ENCODE data around the gene STARD3.
"Not testable (repeated sequence)": the region's sequence is repeated elsewhere in the genome, so short reads cannot be mapped to it uniquely, and the experiment has no call there.

Gene STARD3

GRCh38 chr17:39695089-39695474 lies 58.1 kb downstream of the STARD3 start:
- Histone ChIP-seq H3K4me3 (ENCODE audit: insufficient read depth, low read depth, low read length, poor library complexity, severe bottlenecking) (no peak overlapping the region), H3K27me3 (replicated peaks; ENCODE audit: control insufficient read depth, insufficient read depth, low read length, poor library complexity, severe bottlenecking) (peaks cover 9% of the 10 kb centered on the region), H3K9me3 (ENCODE audit: control insufficient read depth, low read length) (no peaks in the 10 kb centered on the region), H3K27ac (ENCODE audit: insufficient read depth, low read length, poor library complexity, severe bottlenecking) (no peak overlapping the region), H3K4me1 (ENCODE audit: control insufficient read depth, insufficient read depth, low read length, poor library complexity, severe bottlenecking) (peaks cover 3% of the 10 kb centered on the region), H3K36me3 (ENCODE audit: control insufficient read depth, insufficient read depth, low read length) (no peaks in the 10 kb centered on the region)
- no peak for DNase-seq

DNA sequence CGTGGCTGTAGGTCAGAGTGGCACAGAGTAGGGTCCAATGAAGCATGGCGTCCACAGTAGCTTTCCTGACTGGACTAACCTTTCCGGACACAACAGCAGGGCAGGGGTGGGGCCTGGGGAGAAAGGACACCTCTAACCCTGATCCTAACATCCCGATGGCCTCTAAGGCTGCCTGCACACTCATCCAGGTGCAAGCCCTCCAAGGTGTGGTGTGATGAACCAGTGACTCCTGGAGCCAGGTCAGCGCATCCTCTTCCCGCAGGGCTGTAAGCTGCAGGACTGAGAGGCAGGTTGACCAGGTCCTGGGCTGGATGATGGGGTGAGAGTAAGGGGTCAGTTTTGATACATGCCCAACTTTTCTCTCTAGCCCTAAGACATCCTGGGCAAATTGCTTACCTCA lies 59.8 kb downstream of the STARD3 start:
- no peak overlapping the region for H3K4me3 ChIP-seq (ENCODE audit: insufficient read depth, low read depth, low read length, poor library complexity, severe bottlenecking)
- no peaks in the 10 kb centered on the region for H3K36me3 ChIP-seq (ENCODE audit: control insufficient read depth, insufficient read depth, low read length)
- no peak overlapping the region for H3K27ac ChIP-seq (ENCODE audit: insufficient read depth, low read length, poor library complexity, severe bottlenecking)
- H3K9me3 ChIP-seq (ENCODE audit: control insufficient read depth, low read length) = no peaks in the 10 kb centered on the region
- H3K4me1 ChIP-seq (ENCODE audit: control insufficient read depth, insufficient read depth, low read length, poor library complexity, severe bottlenecking) = peaks cover 4% of the 10 kb centered on the region
- H3K27me3 ChIP-seq (replicated peaks; ENCODE audit: control insufficient read depth, insufficient read depth, low read length, poor library complexity, severe bottlenecking) = peaks cover 25% of the 10 kb centered on the region
- DNase-seq = no peak

- no peaks in the 10 kb centered on the region for H3K9me3 ChIP-seq (ENCODE audit: control insufficient read depth, low read length)
- H3K4me3 ChIP-seq (ENCODE audit: insufficient read depth, low read depth, low read length, poor library complexity, severe bottlenecking) = no peak overlapping the region
- peaks cover 27% of the 10 kb centered on the region for H3K27me3 ChIP-seq (replicated peaks; ENCODE audit: control insufficient read depth, insufficient read depth, low read length, poor library complexity, severe bottlenecking)
- peaks cover 4% of the 10 kb centered on the region for H3K4me1 ChIP-seq (ENCODE audit: control insufficient read depth, insufficient read depth, low read length, poor library complexity, severe bottlenecking)
- no peaks in the 10 kb centered on the region for H3K36me3 ChIP-seq (ENCODE audit: control insufficient read depth, insufficient read depth, low read length)
- no peak for DNase-seq
- no peak overlapping the region for H3K27ac ChIP-seq (ENCODE audit: insufficient read depth, low read length, poor library complexity, severe bottlenecking)
These were observed 61.0 kb downstream of the STARD3 start for GRCh38 chr17:39697961-39698360.

GRCh38 chr17:39699157-39699817 lies 62.3 kb downstream of the STARD3 start:
- not testable (repeated sequence) for H3K4me1 ChIP-seq (ENCODE audit: control insufficient read depth, insufficient read depth, low read length, poor library complexity, severe bottlenecking); H3K27ac ChIP-seq (ENCODE audit: insufficient read depth, low read length, poor library complexity, severe bottlenecking); DNase-seq; H3K9me3 ChIP-seq (ENCODE audit: control insufficient read depth, low read length); H3K36me3 ChIP-seq (ENCODE audit: control insufficient read depth, insufficient read depth, low read length); H3K4me3 ChIP-seq (ENCODE audit: insufficient read depth, low read depth, low read length, poor library complexity, severe bottlenecking)
- peaks cover 27% of the 10 kb centered on the region for H3K27me3 ChIP-seq (replicated peaks; ENCODE audit: control insufficient read depth, insufficient read depth, low read length, poor library complexity, severe bottlenecking)

DNA sequence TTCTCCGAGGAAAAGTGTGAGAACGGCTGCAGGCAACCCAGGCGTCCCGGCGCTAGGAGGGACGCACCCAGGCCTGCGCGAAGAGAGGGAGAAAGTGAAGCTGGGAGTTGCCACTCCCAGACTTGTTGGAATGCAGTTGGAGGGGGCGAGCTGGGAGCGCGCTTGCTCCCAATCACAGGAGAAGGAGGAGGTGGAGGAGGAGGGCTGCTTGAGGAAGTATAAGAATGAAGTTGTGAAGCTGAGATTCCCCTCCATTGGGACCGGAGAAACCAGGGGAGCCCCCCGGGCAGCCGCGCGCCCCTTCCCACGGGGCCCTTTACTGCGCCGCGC lies 62.8 kb downstream of the STARD3 start, which contains the start of gene ERBB2:
TSS of gene ERBB2 (plus strand) at position 247 of the 330 bp plus-strand sequence. CDS start 175 bp downstream, outside the sequence.
- DNase-seq = no peak
- Histone ChIP-seq H3K27me3 (replicated peaks; ENCODE audit: control insufficient read depth, insufficient read depth, low read length, poor library complexity, severe bottlenecking) (peaks cover 27% of the 10 kb centered on the region), H3K9me3 (ENCODE audit: control insufficient read depth, low read length) (no peaks in the 10 kb centered on the region), H3K27ac (ENCODE audit: insufficient read depth, low read length, poor library complexity, severe bottlenecking) (no peak within 1 kb of the TSS), H3K4me3 (ENCODE audit: insufficient read depth, low read depth, low read length, poor library complexity, severe bottlenecking) (no peak within 1 kb of the TSS), H3K36me3 (ENCODE audit: control insufficient read depth, insufficient read depth, low read length) (no peaks in the 10 kb centered on the region), H3K4me1 (ENCODE audit: control insufficient read depth, insufficient read depth, low read length, poor library complexity, severe bottlenecking) (peaks cover 4% of the 10 kb centered on the region)

DNA sequence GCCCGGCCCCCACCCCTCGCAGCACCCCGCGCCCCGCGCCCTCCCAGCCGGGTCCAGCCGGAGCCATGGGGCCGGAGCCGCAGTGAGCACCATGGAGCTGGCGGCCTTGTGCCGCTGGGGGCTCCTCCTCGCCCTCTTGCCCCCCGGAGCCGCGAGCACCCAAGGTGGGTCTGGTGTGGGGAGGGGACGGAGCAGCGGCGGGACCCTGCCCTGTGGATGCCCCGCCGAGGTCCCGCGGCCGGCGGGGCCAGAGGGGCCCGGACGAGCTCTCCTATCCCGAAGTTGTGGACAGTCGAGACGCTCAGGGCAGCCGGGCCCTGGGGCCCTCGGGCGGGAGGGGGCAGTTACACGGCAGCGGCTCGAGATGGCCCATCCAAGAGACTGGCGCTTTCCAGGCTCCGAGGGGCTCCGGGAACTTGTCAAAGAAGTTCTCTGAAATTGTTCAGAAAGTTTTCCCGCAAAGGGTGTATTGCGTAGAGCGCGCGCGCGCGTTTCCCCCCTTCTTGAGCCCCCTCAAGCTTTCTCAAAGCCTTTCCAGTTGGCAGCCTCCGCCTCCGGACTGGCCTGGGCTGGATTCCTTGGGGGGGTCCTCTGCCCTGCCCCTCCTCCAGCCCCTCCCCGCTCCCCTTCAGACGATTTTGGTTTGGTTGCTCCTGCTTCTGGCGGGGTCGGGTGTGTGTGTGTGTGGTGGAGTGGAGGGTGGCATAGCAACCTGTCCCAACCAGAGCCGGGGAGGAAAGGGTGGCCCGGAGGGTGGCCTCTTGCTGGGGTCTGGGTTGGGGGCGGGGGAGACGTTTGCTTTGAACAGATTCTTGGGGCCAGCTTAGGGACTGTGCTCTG lies 63.4 kb downstream of the STARD3 start:
- H3K36me3 ChIP-seq (ENCODE audit: control insufficient read depth, insufficient read depth, low read length) = no peaks in the 10 kb centered on the region
- no peak overlapping the region for H3K4me3 ChIP-seq (ENCODE audit: insufficient read depth, low read depth, low read length, poor library complexity, severe bottlenecking)
- H3K9me3 ChIP-seq (ENCODE audit: control insufficient read depth, low read length) = no peaks in the 10 kb centered on the region
- peaks cover 4% of the 10 kb centered on the region for H3K4me1 ChIP-seq (ENCODE audit: control insufficient read depth, insufficient read depth, low read length, poor library complexity, severe bottlenecking)
- DNase-seq = no peak
- no peak overlapping the region for H3K27ac ChIP-seq (ENCODE audit: insufficient read depth, low read length, poor library complexity, severe bottlenecking)
- peaks cover 27% of the 10 kb centered on the region for H3K27me3 ChIP-seq (replicated peaks; ENCODE audit: control insufficient read depth, insufficient read depth, low read length, poor library complexity, severe bottlenecking)

- DNase-seq = no peak
- Histone ChIP-seq H3K4me3 (ENCODE audit: insufficient read depth, low read depth, low read length, poor library complexity, severe bottlenecking) (no peak overlapping the region), H3K27ac (ENCODE audit: insufficient read depth, low read length, poor library complexity, severe bottlenecking) (no peak overlapping the region), H3K27me3 (replicated peaks; ENCODE audit: control insufficient read depth, insufficient read depth, low read length, poor library complexity, severe bottlenecking) (peaks cover 27% of the 10 kb centered on the region), H3K9me3 (ENCODE audit: control insufficient read depth, low read length) (no peaks in the 10 kb centered on the region), H3K36me3 (ENCODE audit: control insufficient read depth, insufficient read depth, low read length) (no peaks in the 10 kb centered on the region), H3K4me1 (ENCODE audit: control insufficient read depth, insufficient read depth, low read length, poor library complexity, severe bottlenecking) (peaks cover 4% of the 10 kb centered on the region)
These were observed 64.3 kb downstream of the STARD3 start for GRCh38 chr17:39701012-39701783.

- Histone ChIP-seq H3K27me3 (replicated peaks; ENCODE audit: control insufficient read depth, insufficient read depth, low read length, poor library complexity, severe bottlenecking) (peaks cover 27% of the 10 kb centered on the region), H3K27ac (ENCODE audit: insufficient read depth, low read length, poor library complexity, severe bottlenecking) (no peak overlapping the region), H3K4me1 (ENCODE audit: control insufficient read depth, insufficient read depth, low read length, poor library complexity, severe bottlenecking) (peaks cover 7% of the 10 kb centered on the region), H3K9me3 (ENCODE audit: control insufficient read depth, low read length) (no peaks in the 10 kb centered on the region), H3K4me3 (ENCODE audit: insufficient read depth, low read depth, low read length, poor library complexity, severe bottlenecking) (no peak overlapping the region), H3K36me3 (ENCODE audit: control insufficient read depth, insufficient read depth, low read length) (no peaks in the 10 kb centered on the region)
- no peak for DNase-seq
These were observed 65.0 kb downstream of the STARD3 start for GRCh38 chr17:39701784-39702422.

DNA sequence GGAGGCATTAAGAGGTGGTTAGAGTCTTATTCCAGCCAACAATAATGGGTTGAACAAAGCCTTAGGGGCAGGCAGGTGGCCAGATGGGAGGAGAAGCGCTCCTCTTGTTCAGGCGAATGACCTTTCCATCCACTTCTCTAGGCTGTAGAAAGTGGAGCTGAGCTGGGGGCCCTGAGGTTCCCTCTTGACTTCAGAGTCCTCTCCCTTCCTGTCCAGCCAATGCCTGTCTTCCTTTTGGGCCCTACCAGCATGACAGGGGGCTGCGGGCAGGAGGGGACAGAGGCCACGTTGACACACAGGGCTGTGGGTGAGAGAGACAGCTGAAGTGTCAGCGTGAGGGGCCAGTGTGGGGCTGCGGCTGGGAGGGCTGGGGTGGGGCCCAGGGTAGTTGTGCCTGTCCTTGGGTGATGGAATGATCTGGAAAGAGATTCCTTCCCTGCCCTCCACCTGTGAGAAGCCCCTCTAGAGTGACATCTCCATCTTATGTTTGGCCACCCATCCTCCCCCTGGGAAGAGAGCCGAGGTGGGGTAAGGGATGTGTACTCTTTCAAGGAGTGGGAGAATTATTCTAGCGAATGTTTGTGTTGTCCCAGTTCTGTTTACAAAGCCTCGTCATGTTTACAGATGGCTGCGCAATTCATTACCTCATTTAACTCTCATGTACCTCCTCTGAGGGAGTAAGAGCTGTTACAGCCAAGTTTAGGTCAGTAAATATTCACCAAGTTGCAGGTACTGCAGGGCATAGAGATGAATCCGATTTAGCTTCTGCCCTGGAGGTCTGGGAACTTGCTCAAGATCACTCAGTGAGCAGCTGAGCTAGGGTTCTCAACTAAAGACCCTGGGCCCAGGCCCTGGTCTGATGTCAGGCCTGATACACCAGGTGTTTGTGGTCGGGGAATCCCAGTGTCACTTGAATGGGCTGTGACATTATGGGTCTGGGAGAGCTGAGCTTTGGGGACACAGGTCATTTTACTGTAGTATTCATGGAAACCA lies 66.3 kb downstream of the STARD3 start:
- Histone ChIP-seq H3K27me3 (replicated peaks; ENCODE audit: control insufficient read depth, insufficient read depth, low read length, poor library complexity, severe bottlenecking) (peaks cover 27% of the 10 kb centered on the region), H3K4me3 (ENCODE audit: insufficient read depth, low read depth, low read length, poor library complexity, severe bottlenecking) (no peak overlapping the region), H3K4me1 (ENCODE audit: control insufficient read depth, insufficient read depth, low read length, poor library complexity, severe bottlenecking) (peaks cover 14% of the 10 kb centered on the region), H3K9me3 (ENCODE audit: control insufficient read depth, low read length) (no peaks in the 10 kb centered on the region), H3K27ac (ENCODE audit: insufficient read depth, low read length, poor library complexity, severe bottlenecking) (no peak overlapping the region), H3K36me3 (ENCODE audit: control insufficient read depth, insufficient read depth, low read length) (no peaks in the 10 kb centered on the region)
- no peak for DNase-seq
